ENCODE results near the gene RNF112. TPM values are rescaled to one million over a fixed set of nuclear protein-coding genes. Genes with fewer than 3 reads are reported as not detected.

The RNF112 gene
- total and polyA plus RNA-seq, 2 of the 13 experiments (the other 11 are each of a cell fraction or from before 2014, with no cell fraction given), result 0.05 TPM; not detected in 1

- TF ChIP-seq TRAFD1 (CRISPR knock-in tag; IDR thresholded peaks at IDR 0.05; ENCODE audit: borderline replicate concordance) (no peak), ZNF275 (CRISPR knock-in tag; IDR thresholded peaks at IDR 0.05; ENCODE audit: borderline replicate concordance) (no peak), KDM6A (CRISPR knock-in tag; IDR thresholded peaks at IDR 0.05; ENCODE audit: low read depth) (no peak), SMARCC2 (IDR thresholded peaks at IDR 0.05) (no peak), ZNF703 (CRISPR knock-in tag; IDR thresholded peaks at IDR 0.05; ENCODE audit: borderline replicate concordance) (no peak), FOXO1 (CRISPR knock-in tag; IDR thresholded peaks at IDR 0.05) (no peak), ZBTB7B (CRISPR knock-in tag; IDR thresholded peaks at IDR 0.05) (no peak), SRSF9 (IDR thresholded peaks at IDR 0.05; ENCODE audit: borderline replicate concordance, insufficient read depth, low read depth, low read length, poor library complexity, severe bottlenecking) (no peak), FOXA1 (IDR thresholded peaks at IDR 0.05) (no peak), FOXA1 (CRISPR knock-in tag; IDR thresholded peaks at IDR 0.05) (no peak), ZNF790 (CRISPR knock-in tag; IDR thresholded peaks at IDR 0.05; ENCODE audit: borderline replicate concordance) (no peak), FUBP1 (CRISPR knock-in tag; IDR thresholded peaks at IDR 0.05; ENCODE audit: borderline replicate concordance) (no peak), ZBTB42 (CRISPR knock-in tag; IDR thresholded peaks at IDR 0.05) (no peak), ZNF446 (CRISPR knock-in tag; IDR thresholded peaks at IDR 0.05) (no peak), TCF12 (IDR thresholded peaks at IDR 0.05) (no peak), TCF12 (CRISPR knock-in tag; IDR thresholded peaks at IDR 0.05) (no peak), CEBPZ (IDR thresholded peaks at IDR 0.05; ENCODE audit: low read length) (no peak)
Measured at GRCh38 chr17:19448341-19449268, 37.6 kb downstream of the RNF112 start (continued).

All from HepG2 (cell line).